Measurements from ENCODE around the gene AKAP17A.

The AKAP17A gene

GRCh38 chrX:1596676-1597344 lies 5.4 kb downstream of the AKAP17A start:
- no peak for TF ChIP-seq Cebpa-rat (IDR thresholded peaks at IDR 0.05)
- Histone ChIP-seq H3K36me3 (peaks cover 72% of the 10 kb centered on the region), H3K4me3 (no peak overlapping the region), H3K9ac (peak overlapping the region; percentile 71), H3K9me3 (peaks cover 12% of the 10 kb centered on the region), H3K4me2 (peak overlapping the region; percentile 93), H3K4me1 (peaks cover 57% of the 10 kb centered on the region), H3K27me3 (no peaks in the 10 kb centered on the region), H4K20me1 (peaks cover 96% of the 10 kb centered on the region), H3K27ac (peak overlapping the region; percentile 76)

GRCh38 chrX:1597345-1598020 lies 6.1 kb downstream of the AKAP17A start:
- Histone ChIP-seq H3K4me2 (peak overlapping the region; percentile 93), H3K4me1 (peaks cover 56% of the 10 kb centered on the region), H3K36me3 (peaks cover 79% of the 10 kb centered on the region), H3K9ac (peak overlapping the region; percentile 71), H4K20me1 (peaks cover 96% of the 10 kb centered on the region), H3K9me3 (peaks cover 19% of the 10 kb centered on the region), H3K27ac (peak overlapping the region; percentile 76), H3K27me3 (no peaks in the 10 kb centered on the region), H3K4me3 (peak overlapping the region; percentile 57)
- no peak for TF ChIP-seq Cebpa-rat (IDR thresholded peaks at IDR 0.05)

GRCh38 chrX:1598021-1598875 lies 6.8 kb downstream of the AKAP17A start:
- Histone ChIP-seq H3K4me2 (peak overlapping the region; percentile 93), H3K4me3 (peak overlapping the region; percentile 57), H3K9ac (peak overlapping the region; percentile 71), H3K9me3 (peaks cover 21% of the 10 kb centered on the region), H4K20me1 (peaks cover 96% of the 10 kb centered on the region), H3K27me3 (no peaks in the 10 kb centered on the region), H3K4me1 (peaks cover 49% of the 10 kb centered on the region), H3K27ac (peak overlapping the region; percentile 76), H3K36me3 (peaks cover 85% of the 10 kb centered on the region)
- no peak for TF ChIP-seq Cebpa-rat (IDR thresholded peaks at IDR 0.05)

GRCh38 chrX:1598876-1599790 lies 7.7 kb downstream of the AKAP17A start:
- H3K4me3 ChIP-seq: peak overlapping the region; percentile 57
- H4K20me1 ChIP-seq: peaks cover 93% of the 10 kb centered on the region
- H3K4me1 ChIP-seq: peaks cover 40% of the 10 kb centered on the region
- H3K27me3 ChIP-seq: no peaks in the 10 kb centered on the region
- peak overlapping the region; percentile 93 for H3K4me2 ChIP-seq
- peaks cover 84% of the 10 kb centered on the region for H3K36me3 ChIP-seq
- H3K27ac ChIP-seq: peak overlapping the region; percentile 76
- peaks cover 21% of the 10 kb centered on the region for H3K9me3 ChIP-seq
- H3K9ac ChIP-seq: peak overlapping the region; percentile 71
- TF ChIP-seq Cebpa-rat (IDR thresholded peaks at IDR 0.05): no peak

GRCh38 chrX:1599791-1600405 lies 8.5 kb downstream of the AKAP17A start:
- no peak for TF ChIP-seq Cebpa-rat (IDR thresholded peaks at IDR 0.05)
- peaks cover 83% of the 10 kb centered on the region for H3K36me3 ChIP-seq
- H4K20me1 ChIP-seq: peaks cover 93% of the 10 kb centered on the region
- H3K4me3 ChIP-seq: peak overlapping the region; percentile 57
- H3K27ac ChIP-seq: peak overlapping the region; percentile 76
- H3K4me1 ChIP-seq: peaks cover 38% of the 10 kb centered on the region
- no peaks in the 10 kb centered on the region for H3K27me3 ChIP-seq
- H3K9ac ChIP-seq: peak overlapping the region; percentile 71; the same call in 1 of the 2 replicates
- peaks cover 21% of the 10 kb centered on the region for H3K9me3 ChIP-seq
- peak overlapping the region; percentile 93 for H3K4me2 ChIP-seq

GRCh38 chrX:1600406-1601050 lies 9.1 kb downstream of the AKAP17A start:
- TF ChIP-seq Cebpa-rat (IDR thresholded peaks at IDR 0.05): no peak
- H3K4me2 ChIP-seq: peak overlapping the region; percentile 93
- H3K9me3 ChIP-seq: peaks cover 21% of the 10 kb centered on the region
- H3K9ac ChIP-seq: no peak overlapping the region
- H3K4me3 ChIP-seq: 0 out of 2 replicates have a peak overlapping the region, but pooled peaks have one; percentile 57
- H3K36me3 ChIP-seq: peaks cover 83% of the 10 kb centered on the region
- no peaks in the 10 kb centered on the region for H3K27me3 ChIP-seq
- H4K20me1 ChIP-seq: peaks cover 93% of the 10 kb centered on the region
- H3K27ac ChIP-seq: no peak overlapping the region
- peaks cover 38% of the 10 kb centered on the region for H3K4me1 ChIP-seq

GRCh38 chrX:1601051-1601767 lies 9.8 kb downstream of the AKAP17A start:
- Histone ChIP-seq H3K36me3 (peaks cover 83% of the 10 kb centered on the region), H3K4me3 (0 out of 2 replicates have a peak overlapping the region, but pooled peaks have one; percentile 11), H3K27me3 (no peaks in the 10 kb centered on the region), H3K4me2 (no peak overlapping the region), H4K20me1 (peaks cover 90% of the 10 kb centered on the region), H3K9ac (no peak overlapping the region), H3K9me3 (peaks cover 21% of the 10 kb centered on the region), H3K4me1 (peaks cover 38% of the 10 kb centered on the region), H3K27ac (no peak overlapping the region)
- no peak for TF ChIP-seq Cebpa-rat (IDR thresholded peaks at IDR 0.05)

- Histone ChIP-seq H3K4me1 (peaks cover 38% of the 10 kb centered on the region), H3K9ac (no peak overlapping the region), H3K9me3 (peaks cover 21% of the 10 kb centered on the region), H3K4me3 (0 out of 2 replicates have a peak overlapping the region, but pooled peaks have one; percentile 11), H4K20me1 (peaks cover 89% of the 10 kb centered on the region), H3K36me3 (peaks cover 87% of the 10 kb centered on the region), H3K27me3 (no peaks in the 10 kb centered on the region), H3K4me2 (no peak overlapping the region), H3K27ac (no peak overlapping the region)
- TF ChIP-seq Cebpa-rat (IDR thresholded peaks at IDR 0.05): no peak
These were observed 10.3 kb downstream of the AKAP17A start for GRCh38 chrX:1601768-1602085.
